Keratinocyte (primary cell): ENCODE measurements around the gene NHSL1. TPM values are rescaled to one million over a fixed set of nuclear protein-coding genes. Genes with fewer than 3 reads are reported as not detected.

ENCODE experiments used
- DNase-seq: peaks from one replicate; pipeline ENCODE4 v3.0.0-alpha.2; 2011; ENCODE audit warnings: low read depth, missing footprints, low spot score
- FAIRE-seq: peaks from 2 replicates; lab custom pipeline; 2011; peaks lifted over from hg19 to GRCh38; lab: Jason Lieb, UNC
- H2AFZ ChIP-seq: 2 replicates; pipeline ENCODE4 v1.6.0; 2012; ENCODE audit warnings: low read length, control low read depth, inconsistent platforms; ENCODE audit not compliant: control insufficient read depth
- H3K27ac ChIP-seq: 2 replicates; pipeline ENCODE4 v1.5.1; 2011; ENCODE audit warnings: low read length; ENCODE audit not compliant: control insufficient read depth, insufficient read depth
- H3K27me3 ChIP-seq: 3 replicates; pipeline ENCODE4 v1.6.0; 2011; ENCODE audit warnings: low read length; ENCODE audit not compliant: control insufficient read depth, insufficient read depth; ENCODE audit errors: extremely low read depth
- H3K36me3 ChIP-seq, 2 experiments: 2 replicates in 1 of 2; 3 replicates in 1 of 2; pipeline ENCODE4 v1.5.1; 2011; ENCODE audit warnings: low read length in 2 of 2, mild to moderate bottlenecking in 1 of 2; ENCODE audit not compliant: control insufficient read depth in 2 of 2, insufficient read depth in 2 of 2; ENCODE audit errors: extremely low read depth in 1 of 2
- H3K4me1 ChIP-seq: 3 replicates; pipeline ENCODE4 v1.5.1; 2011; ENCODE audit warnings: low read length; ENCODE audit not compliant: control insufficient read depth, insufficient read depth; ENCODE audit errors: extremely low read depth
- H3K4me2 ChIP-seq: 3 replicates; pipeline ENCODE4 v1.6.0; 2011; ENCODE audit warnings: low read depth, low read length; ENCODE audit not compliant: control insufficient read depth, insufficient read depth; ENCODE audit errors: extremely low read depth
- H3K4me3 ChIP-seq, 3 experiments: fragments of 200-600 bp in 1 of 3; sonication (generic) in 1 of 3; 2 replicates in 2 of 3; 3 replicates in 1 of 3; pipeline ENCODE4 v1.5.1; 2011 to 2016; ENCODE audit warnings: low read length in 3 of 3, mild to moderate bottlenecking in 3 of 3, control low read depth in 2 of 3, inconsistent platforms in 1 of 3, low read depth in 1 of 3, mixed read lengths in 1 of 3, mixed run types in 1 of 3, moderate library complexity in 1 of 3; ENCODE audit not compliant: control insufficient read depth in 2 of 3, insufficient read depth in 2 of 3; ENCODE audit errors: extremely low read depth in 1 of 3
- H3K79me2 ChIP-seq: 2 replicates; pipeline ENCODE4 v1.6.0; 2012; ENCODE audit warnings: low read length; ENCODE audit not compliant: control insufficient read depth, insufficient read depth
- H3K9ac ChIP-seq: 3 replicates; pipeline ENCODE4 v1.6.0; 2011; ENCODE audit warnings: low read length; ENCODE audit not compliant: control insufficient read depth, insufficient read depth; ENCODE audit errors: extremely low read depth
- H3K9me1 ChIP-seq: 3 replicates; pipeline ENCODE4 v1.6.0; 2011; ENCODE audit warnings: low read length; ENCODE audit not compliant: control insufficient read depth, insufficient read depth; ENCODE audit errors: extremely low read depth
- H3K9me3 ChIP-seq: 2 replicates; pipeline ENCODE4 v1.5.1; 2012; ENCODE audit warnings: low read depth, low read length; ENCODE audit not compliant: control insufficient read depth
- H4K20me1 ChIP-seq: 3 replicates; pipeline ENCODE4 v1.6.0; 2011; ENCODE audit warnings: low read length; ENCODE audit not compliant: control insufficient read depth, insufficient read depth; ENCODE audit errors: extremely low read depth
- CTCF ChIP-seq, 3 experiments: IDR thresholded peaks in 1 of 3; conservative IDR thresholded peaks in 1 of 3; optimal IDR thresholded peaks in 1 of 3; 2 replicates in 2 of 3; 3 replicates in 1 of 3; pipeline versions ENCODE3 to v1.5.1; 2011; ENCODE audit warnings: low read length in 3 of 3, mild to moderate bottlenecking in 3 of 3, moderate library complexity in 2 of 3, control low read depth in 1 of 3, inconsistent platforms in 1 of 3; ENCODE audit not compliant: insufficient read depth in 2 of 3; ENCODE audit errors: extremely low read depth in 1 of 3
- EZH2 ChIP-seq: IDR thresholded peaks from one replicate; pipeline ENCODE4 v1.6.1; 2012; ENCODE audit warnings: inconsistent platforms, mild to moderate bottlenecking, low read length, moderate library complexity
- dilution Hi-C: fragments of 300-500 bp; cut with MboI; formaldehyde crosslinking; loops from one replicate; pipeline ENCODE4 v1.7.0; 2020; ENCODE audit warnings: low sequenced_read_pairs; ENCODE audit not compliant: extremely low pct_ligation_motif_present
- polyA plus RNA-seq, 5 experiments: library from polyadenylated mRNA; depleted of rRNA in 3 of 5; stranded (reverse) in 3 of 5; stranded (forward) in 1 of 5; unstranded in 1 of 5; fragments of >200 nt; gene quantifications; 1 replicate in 1 of 5; 2 replicates in 3 of 5; 3 replicates in 1 of 5; pipeline versions ENCODE4 v1.2.1 to v1.2.3, GENCODE V29; 2011 to 2012; ENCODE audit warnings: missing spikeins in 2 of 5, low read depth in 1 of 5, low replicate concordance in 1 of 5

Gene NHSL1
- polyA plus RNA-seq, 1 donor (not counting 4 experiments of a cell fraction or from before 2014, with no cell fraction given) = 11.8 TPM

- H3K27me3 ChIP-seq = no peaks in the 10 kb centered on the region
- no peaks in the 10 kb centered on the region for H3K9me1 ChIP-seq
- peaks cover 7% of the 10 kb centered on the region for H3K79me2 ChIP-seq
- H3K9ac ChIP-seq = peak overlapping the region; percentile 26
- no peaks in the 10 kb centered on the region for H3K9me3 ChIP-seq
- peak; percentile 90 for FAIRE-seq
- no peaks in the 10 kb centered on the region for H4K20me1 ChIP-seq
- peak; percentile 87 for DNase-seq
- peaks cover 14 to 21% of the 10 kb centered on the region in 2 experiments for H3K36me3 ChIP-seq
- dilution Hi-C loops = no loop called here
- TF ChIP-seq CTCF (optimal IDR thresholded peaks at IDR 0.05 in 1 of 3, IDR thresholded peaks at IDR 0.05 in 1 of 3, conservative IDR thresholded peaks at IDR 0.05 in 1 of 3; ENCODE audit: extremely low read depth in 1 of 3, insufficient read depth in 2 of 3, low read length in 3 of 3) (no peak), EZH2 (no peak)
- H3K4me2 ChIP-seq = peak overlapping the region; percentile 75
- peak overlapping the region; percentile 68 for H2AFZ ChIP-seq
- peak overlapping the region in 2 of 3 experiments; percentile 7 to 37 for H3K4me3 ChIP-seq
- peak overlapping the region; percentile 80 for H3K27ac ChIP-seq
- H3K4me1 ChIP-seq = peaks cover 46% of the 10 kb centered on the region
Measured at GRCh38 chr6:138465007-138465645, 34.2 kb downstream of the NHSL1 start.

- dilution Hi-C loops = no loop called here
- H3K27me3 ChIP-seq = no peaks in the 10 kb centered on the region
- H3K9ac ChIP-seq = no peak overlapping the region
- no peak overlapping the region for H3K4me2 ChIP-seq
- FAIRE-seq (no peak), DNase-seq (no peak)
- TF ChIP-seq EZH2 (no peak), CTCF (optimal IDR thresholded peaks at IDR 0.05 in 1 of 3, IDR thresholded peaks at IDR 0.05 in 1 of 3, conservative IDR thresholded peaks at IDR 0.05 in 1 of 3; ENCODE audit: extremely low read depth in 1 of 3, insufficient read depth in 2 of 3, low read length in 3 of 3) (no peak)
- no peak overlapping the region for H3K4me3 ChIP-seq
- H3K79me2 ChIP-seq = peaks cover 7% of the 10 kb centered on the region
- no peaks in the 10 kb centered on the region for H4K20me1 ChIP-seq
- H3K27ac ChIP-seq = no peak overlapping the region
- H3K36me3 ChIP-seq = peaks cover 14 to 21% of the 10 kb centered on the region in 2 experiments
- H2AFZ ChIP-seq = no peak overlapping the region
- no peaks in the 10 kb centered on the region for H3K9me3 ChIP-seq
- peaks cover 42% of the 10 kb centered on the region for H3K4me1 ChIP-seq
- no peaks in the 10 kb centered on the region for H3K9me1 ChIP-seq
Measured at GRCh38 chr6:138464085-138464484, 35.2 kb downstream of the NHSL1 start.
